Naive thymus-derived CD8-positive, alpha-beta T cell (primary cell): ENCODE results near the gene CSKMT. TPM values are rescaled to one million over a fixed set of nuclear protein-coding genes. Genes with fewer than 3 reads are reported as not detected.

ENCODE experiments used
- ATAC-seq, 2 donors: fragments of 150-1000 bp; cut with Tn5 transposase in 1 of 2; sonication (Bioruptor Pico), chemical (Tn5 transposase) in 1 of 2; 1 replicate in 1 of 2; 2 replicates in 1 of 2; pipeline ENCODE4 v1.10.0; 2021; ENCODE audit warnings: mild to moderate bottlenecking in 2 of 2, moderate library complexity in 2 of 2
- POLR2A ChIA-PET: fragments of 350-600 bp; sonication (Branson Sonifier 250); formaldehyde crosslinking; loops from one replicate; lab custom pipeline; 2021; ENCODE audit warnings: antibody characterized with exemption; lab: Charles Lee
- DNase-seq, 10 donors: peaks; one replicate each; pipeline versions ENCODE4 v3.0.0 to v3.0.0-alpha.2; 2020 to 2022
- H3K27ac Mint-ChIP-seq, 10 donors: one replicate each; pipeline ENCODE4 v1.8.0; 2020 to 2022; ENCODE audit warnings: mild to moderate bottlenecking in 10 of 10, mixed read lengths in 10 of 10, moderate library complexity in 4 of 10, inconsistent platforms in 1 of 10
- H3K27me3 Mint-ChIP-seq, 5 donors: one replicate each; pipeline ENCODE4 v1.8.0; 2021 to 2022; ENCODE audit warnings: mixed read lengths in 5 of 5
- H3K36me3 Mint-ChIP-seq, 3 donors: one replicate each; pipeline ENCODE4 v1.8.0; 2020 to 2022; ENCODE audit warnings: mixed read lengths in 3 of 3, mild to moderate bottlenecking in 2 of 3, inconsistent platforms in 1 of 3
- H3K4me1 Mint-ChIP-seq, 4 donors: one replicate each; pipeline ENCODE4 v1.8.0; 2021 to 2022; ENCODE audit warnings: mixed read lengths in 4 of 4
- H3K4me3 Mint-ChIP-seq, 10 donors: one replicate each; pipeline ENCODE4 v1.8.0; 2020 to 2022; ENCODE audit warnings: mild to moderate bottlenecking in 10 of 10, mixed read lengths in 10 of 10, moderate library complexity in 6 of 10, inconsistent platforms in 1 of 10
- H3K9me3 Mint-ChIP-seq, 9 donors: one replicate each; pipeline ENCODE4 v1.8.0; 2020 to 2022; ENCODE audit warnings: mixed read lengths in 9 of 9, mild to moderate bottlenecking in 3 of 9, inconsistent platforms in 1 of 9, moderate library complexity in 1 of 9
- polyA plus RNA-seq, 3 donors: library from polyadenylated mRNA; unstranded; fragments of 300-500 nt; fragmentation: Illumina TruSeq; gene quantifications; one replicate each; pipeline ENCODE4 v1.2.3, GENCODE V29; 2021
- total RNA-seq, 8 experiments: library from RNA in 2 of 8; stranded (reverse) in 2 of 8; gene quantifications; one replicate each; pipeline ENCODE4 v1.2.3 and lab custom pipeline; 2021 to 2026

The CSKMT gene
- total and polyA plus RNA-seq, 5 experiments from 2014 or later, result 1.8 to 45.0 (median 3.7) TPM

GRCh38 chr11:62656796-62657429 is 8.2 kb upstream of the CSKMT start:
- H3K4me3 Mint-ChIP-seq, result peak overlapping the region in 1 of 10 donors; percentile 34
- H3K27me3 Mint-ChIP-seq, result no peaks in the 10 kb centered on the region
- ATAC-seq (no peak), DNase-seq (no peak)
- POLR2A ChIA-PET, result interaction anchor here (1.3 to 19.9 kb wide), 4 partner anchors 9 to 16 kb away, joined by 4 to 541 read pairs (median 24); partner anchors contain the start of genes C11orf98, CSKMT, GANAB and LBHD1
- peaks cover 10 to 17% (median 15%) of the 10 kb centered on the region in 4 donors for H3K4me1 Mint-ChIP-seq
- H3K36me3 Mint-ChIP-seq, result peaks cover 0 to 8% (median 0%) of the 10 kb centered on the region in 3 donors
- H3K27ac Mint-ChIP-seq, result peak overlapping the region in 1 of 10 donors; percentile 31
- peaks cover 0 to 2% (median 0%) of the 10 kb centered on the region in 9 donors for H3K9me3 Mint-ChIP-seq

- peak overlapping the region; percentile 86 to 97 (median 96) for H3K27ac Mint-ChIP-seq
- no peaks in the 10 kb centered on the region for H3K27me3 Mint-ChIP-seq
- POLR2A ChIA-PET, result interaction anchor here (0.6 to 14.7 kb wide), 44 partner anchors 11 to 1572 kb away, joined by 3 to 541 read pairs (median 10); partner anchors contain the start of genes B3GAT3, BSCL2, EEF1G and EML3
- no peaks in the 10 kb centered on the region for H3K9me3 Mint-ChIP-seq
- peaks cover 5 to 33% (median 7%) of the 10 kb centered on the region in 3 donors for H3K36me3 Mint-ChIP-seq
- peak overlapping the region; percentile 94 to 98 (median 95) for H3K4me3 Mint-ChIP-seq
- H3K4me1 Mint-ChIP-seq, result peaks cover 21 to 44% (median 40%) of the 10 kb centered on the region in 4 donors
- DNase-seq (peak in 7 of 10 donors; percentile 33 to 79 (median 62)), ATAC-seq (peak; percentile 61 to 71)
These were observed 572 bp upstream of the CSKMT start for GRCh38 chr11:62664405-62665074.

GRCh38 chr11:62665599-62666258 is 617 bp downstream of the CSKMT start:
- Mint-ChIP-seq H3K27ac (peak overlapping the region; percentile 86 to 97 (median 96)), H3K4me1 (peaks cover 22 to 55% (median 45%) of the 10 kb centered on the region in 4 donors), H3K9me3 (no peaks in the 10 kb centered on the region), H3K4me3 (peak overlapping the region; percentile 94 to 98 (median 95)), H3K27me3 (no peaks in the 10 kb centered on the region), H3K36me3 (peaks cover 5 to 33% (median 7%) of the 10 kb centered on the region in 3 donors)
- POLR2A ChIA-PET, result interaction anchor here (0.7 to 14.7 kb wide), 45 partner anchors 9 to 1570 kb away, joined by 3 to 541 read pairs (median 10); partner anchors contain the start of genes B3GAT3, BSCL2, EEF1G and EML3
- ATAC-seq (peak; percentile 22 to 31), DNase-seq (peak in 9 of 10 donors; percentile 44 to 79 (median 55))

GRCh38 chr11:62666259-62666926 is 1.3 kb downstream of the CSKMT start:
- Mint-ChIP-seq H3K36me3 (peaks cover 5 to 28% (median 7%) of the 10 kb centered on the region in 3 donors), H3K27me3 (no peaks in the 10 kb centered on the region), H3K9me3 (no peaks in the 10 kb centered on the region), H3K27ac (peak overlapping the region; percentile 28 to 97 (median 95)), H3K4me3 (peak overlapping the region; percentile 94 to 98 (median 95)), H3K4me1 (peaks cover 27 to 62% (median 51%) of the 10 kb centered on the region in 4 donors)
- POLR2A ChIA-PET, result interaction anchor here (0.6 to 14.7 kb wide), 30 partner anchors 9 to 1604 kb away, joined by 3 to 541 read pairs (median 16); partner anchors contain the start of genes B3GAT3, BSCL2, EEF1G and EML3
- DNase-seq, result no peak
- no peak for ATAC-seq

- ATAC-seq, result no peak
- H3K4me1 Mint-ChIP-seq, result peaks cover 31 to 71% (median 56%) of the 10 kb centered on the region in 4 donors
- peaks cover 5 to 21% (median 7%) of the 10 kb centered on the region in 3 donors for H3K36me3 Mint-ChIP-seq
- DNase-seq, result no peak
- POLR2A ChIA-PET, result interaction anchor here (0.6 to 14.7 kb wide), 19 partner anchors 8 to 1603 kb away, joined by 3 to 541 read pairs (median 8); partner anchors contain the start of genes B3GAT3, EML3, GANAB and INTS5
- H3K27me3 Mint-ChIP-seq, result no peaks in the 10 kb centered on the region
- peak overlapping the region in 9 of 10 donors; percentile 17 to 86 (median 41) for H3K27ac Mint-ChIP-seq
- no peaks in the 10 kb centered on the region for H3K9me3 Mint-ChIP-seq
- peak overlapping the region; percentile 36 to 98 (median 95) for H3K4me3 Mint-ChIP-seq
These were observed 2.3 kb downstream of the CSKMT start for GRCh38 chr11:62667460-62667859.

GRCh38 chr11:62669420-62670161 is 4.5 kb downstream of the CSKMT start:
- no peak for ATAC-seq

GRCh38 chr11:62671236-62671607 is 6.1 kb downstream of the CSKMT start:
- H3K27ac Mint-ChIP-seq, result peak overlapping the region; percentile 92 to 99 (median 96)
- no peaks in the 10 kb centered on the region for H3K27me3 Mint-ChIP-seq
- H3K4me1 Mint-ChIP-seq, result peaks cover 24 to 67% (median 52%) of the 10 kb centered on the region in 4 donors
- peaks cover 0 to 24% (median 0%) of the 10 kb centered on the region in 3 donors for H3K36me3 Mint-ChIP-seq
- ATAC-seq, result peak; percentile 45 to 48
- H3K9me3 Mint-ChIP-seq, result no peaks in the 10 kb centered on the region
- POLR2A ChIA-PET, result interaction anchor here (0.6 to 14.7 kb wide), 30 partner anchors 8 to 247 kb away, joined by 3 to 541 read pairs (median 6); partner anchors contain the start of genes B3GAT3, BSCL2, EEF1G and EML3
- no peak for DNase-seq
- peak overlapping the region; percentile 96 to 100 (median 98) for H3K4me3 Mint-ChIP-seq

More at GRCh38 chr11:62669420-62670161, 4.5 kb downstream of the CSKMT start:
- H3K27me3 Mint-ChIP-seq, result no peaks in the 10 kb centered on the region
- no peak for DNase-seq
- H3K4me3 Mint-ChIP-seq, result peak overlapping the region in 9 of 10 donors; percentile 3 to 99 (median 28)
- H3K27ac Mint-ChIP-seq, result peak overlapping the region in 9 of 10 donors; percentile 44 to 99 (median 86)
- POLR2A ChIA-PET, result interaction anchor here (0.6 to 14.7 kb wide), 10 partner anchors 6 to 212 kb away, joined by 3 to 541 read pairs (median 40); partner anchors contain the start of genes B3GAT3, BSCL2, EML3 and GANAB
- no peaks in the 10 kb centered on the region for H3K9me3 Mint-ChIP-seq
- peaks cover 0 to 16% (median 0%) of the 10 kb centered on the region in 3 donors for H3K36me3 Mint-ChIP-seq
- peaks cover 27 to 68% (median 57%) of the 10 kb centered on the region in 4 donors for H3K4me1 Mint-ChIP-seq

- H3K4me3 Mint-ChIP-seq, result peak within 1 kb of the TSS; percentile 96 to 100 (median 98)
- H3K27ac Mint-ChIP-seq, result peak within 1 kb of the TSS; percentile 92 to 99 (median 96)
- peaks cover 0 to 27% (median 0%) of the 10 kb centered on the region in 3 donors for H3K36me3 Mint-ChIP-seq
These were observed 6.7 kb downstream of the CSKMT start, which contains the start of the genes LBHD1 and UQCC3 for GRCh38 chr11:62671608-62672389. Gene LBHD1, minus strand, starts transcription at chr11:62672267. Its CDS starts 2,236 bp downstream, at chr11:62670031. Gene UQCC3, plus strand, starts transcription at chr11:62671673. Its CDS starts 73 bp downstream, at chr11:62671746.

GRCh38 chr11:62673196-62673525 is 8.0 kb downstream of the CSKMT start:
- Mint-ChIP-seq H3K27ac (peak overlapping the region in 9 of 10 donors; percentile 4 to 99 (median 84)), H3K36me3 (peaks cover 0 to 34% (median 4%) of the 10 kb centered on the region in 3 donors), H3K9me3 (no peaks in the 10 kb centered on the region), H3K27me3 (no peaks in the 10 kb centered on the region), H3K4me3 (peak overlapping the region; percentile 96 to 100 (median 98)), H3K4me1 (peaks cover 27 to 73% (median 56%) of the 10 kb centered on the region in 4 donors)
- DNase-seq (no peak), ATAC-seq (no peak)
- POLR2A ChIA-PET, result interaction anchor here (1.3 to 14.7 kb wide), 9 partner anchors 7 to 208 kb away, joined by 3 to 541 read pairs (median 38); partner anchors contain the start of genes BSCL2, C11orf98, CSKMT and EEF1G

More at GRCh38 chr11:62671608-62672389, 6.7 kb downstream of the CSKMT start, which contains the start of the genes LBHD1 and UQCC3:
- POLR2A ChIA-PET, result interaction anchor here (0.6 to 14.7 kb wide), 35 partner anchors 9 to 247 kb away, joined by 3 to 541 read pairs (median 6); partner anchors contain the start of genes B3GAT3, BSCL2, EEF1G and EML3
- DNase-seq, result peak; percentile 52 to 85 (median 68)
- Mint-ChIP-seq H3K9me3 (no peaks in the 10 kb centered on the region), H3K4me1 (peaks cover 22 to 67% (median 50%) of the 10 kb centered on the region in 4 donors), H3K27me3 (no peaks in the 10 kb centered on the region)
- peak; percentile 75 to 76 for ATAC-seq
